Ectodermal cell (in vitro differentiated cells): ENCODE results near the gene SLC25A21.
"Not testable (repeated sequence)": the region's sequence is repeated elsewhere in the genome, so short reads cannot be mapped to it uniquely, and the experiment has no call there.

Experiments
- H3K27ac ChIP-seq: 2 replicates; pipeline ENCODE4 v1.7.0; 2013; ENCODE audit warnings: mild to moderate bottlenecking, low read depth, low read length; ENCODE audit not compliant: insufficient read depth, poor library complexity, severe bottlenecking
- H3K27me3 ChIP-seq: 2 replicates; pipeline ENCODE4 v1.7.0; 2013; ENCODE audit warnings: mild to moderate bottlenecking, low read length; ENCODE audit not compliant: insufficient read depth, control insufficient read depth, poor library complexity, severe bottlenecking
- H3K36me3 ChIP-seq: one replicate; pipeline ENCODE4 v1.7.0; 2013; ENCODE audit warnings: low read length; ENCODE audit not compliant: control insufficient read depth, insufficient read depth
- H3K4me1 ChIP-seq: one replicate; pipeline ENCODE4 v1.7.0; 2013; ENCODE audit warnings: low read length; ENCODE audit not compliant: control insufficient read depth, insufficient read depth
- H3K4me3 ChIP-seq: 2 replicates; pipeline ENCODE4 v1.7.0; 2013; ENCODE audit warnings: low read depth, low read length, control low read depth; ENCODE audit not compliant: insufficient read depth
- H3K9me3 ChIP-seq: 2 replicates; pipeline ENCODE4 v1.7.0; 2013; ENCODE audit warnings: mild to moderate bottlenecking, low read length, moderate library complexity; ENCODE audit not compliant: control insufficient read depth
- WGBS, 2 experiments: methylation state at CpG; one replicate each; pipeline ENCODE4 v1.1.7; 2013; ENCODE audit warnings: missing lambda C conversion rate in 2 of 2; 5-methylcytosine and 5-hydroxymethylcytosine counted together

Gene SLC25A21

GRCh38 chr14:36820901-36821300, 351.5 kb downstream of the SLC25A21 start:
- H3K4me1 ChIP-seq: peaks cover 2% of the 10 kb centered on the region
- H3K9me3 ChIP-seq: no peaks in the 10 kb centered on the region
- H3K27ac ChIP-seq: no peak overlapping the region
- H3K27me3 ChIP-seq: no peaks in the 10 kb centered on the region
- H3K36me3 ChIP-seq: no peaks in the 10 kb centered on the region
- WGBS, 2 experiments: 93% methylated on average over 1 of the region's 1 CpG
- H3K4me3 ChIP-seq: no peak overlapping the region

DNA sequence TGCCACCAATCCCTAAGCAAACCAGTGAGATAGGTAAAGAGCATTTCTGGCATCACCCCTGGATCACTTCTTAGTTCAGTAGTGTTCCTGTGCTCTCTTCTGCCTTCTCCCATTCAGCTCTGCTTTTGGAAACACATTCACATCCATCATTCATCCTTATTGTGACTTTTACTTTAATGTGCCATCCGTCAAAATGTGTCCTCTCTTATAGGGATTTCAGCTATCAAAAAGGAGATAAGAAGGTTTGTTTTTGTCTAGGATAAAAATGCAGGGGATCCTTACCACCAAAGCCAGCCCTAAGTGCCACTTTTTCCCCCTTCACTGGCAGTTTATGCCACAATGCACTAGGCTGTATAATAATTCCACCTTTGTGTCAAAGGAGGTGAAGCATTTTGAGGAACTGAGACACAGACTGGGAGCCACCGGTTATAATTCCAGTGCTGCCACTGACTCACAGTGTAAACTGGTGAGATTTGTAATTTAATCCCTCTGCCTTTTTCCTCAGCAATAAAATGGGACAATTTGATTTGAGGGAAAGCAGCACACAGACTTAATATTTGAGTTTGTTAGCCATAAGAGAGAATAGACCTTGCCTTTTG, 352.2 kb downstream of the SLC25A21 start:
- Histone ChIP-seq H3K4me1 (no peaks in the 10 kb centered on the region), H3K9me3 (no peaks in the 10 kb centered on the region), H3K27ac (no peak overlapping the region), H3K4me3 (no peak overlapping the region), H3K36me3 (no peaks in the 10 kb centered on the region), H3K27me3 (no peaks in the 10 kb centered on the region)
- WGBS, 2 experiments: 85 to 96% methylated on average over 2 of the region's 2 CpGs

GRCh38 chr14:36818794-36819384, 353.5 kb downstream of the SLC25A21 start:
- no peaks in the 10 kb centered on the region for H3K4me1 ChIP-seq
- H3K4me3 ChIP-seq: no peak overlapping the region
- WGBS, 2 experiments: 78 to 79% methylated on average over 2 of the region's 2 CpGs
- no peaks in the 10 kb centered on the region for H3K27me3 ChIP-seq
- no peaks in the 10 kb centered on the region for H3K36me3 ChIP-seq
- H3K9me3 ChIP-seq: no peaks in the 10 kb centered on the region
- H3K27ac ChIP-seq: no peak overlapping the region

DNA sequence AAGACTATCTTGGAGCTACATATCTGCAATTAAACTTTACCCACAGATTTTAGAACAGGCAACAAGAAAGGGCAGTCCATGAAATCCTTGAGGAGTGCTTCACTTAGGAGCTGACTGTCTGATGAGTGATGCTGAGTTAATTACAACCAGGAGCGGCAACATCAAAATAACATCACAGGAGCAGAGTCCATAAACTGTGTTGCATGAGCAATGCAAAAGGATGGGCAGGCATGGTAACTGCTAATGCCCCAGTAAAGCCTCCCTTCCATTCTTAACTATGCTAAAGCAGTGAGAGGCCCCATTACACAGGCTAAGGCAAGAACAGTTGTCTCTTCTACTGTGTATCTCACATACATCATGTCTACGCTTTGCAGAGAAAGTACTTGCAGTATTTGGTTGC, 354.2 kb downstream of the SLC25A21 start:
- no peak overlapping the region for H3K27ac ChIP-seq

GRCh38 chr14:36817071-36817930, 355.1 kb downstream of the SLC25A21 start:
- Histone ChIP-seq H3K9me3 (no peaks in the 10 kb centered on the region), H3K27ac (no peak overlapping the region), H3K4me3 (no peak overlapping the region), H3K36me3 (no peaks in the 10 kb centered on the region), H3K4me1 (no peaks in the 10 kb centered on the region), H3K27me3 (no peaks in the 10 kb centered on the region)
- WGBS, 2 experiments: 94% methylated on average over 9 of the region's 9 CpGs

More for the DNA sequence above, 354.2 kb downstream of the SLC25A21 start:
- H3K4me3 ChIP-seq: no peak overlapping the region
- H3K27me3 ChIP-seq: no peaks in the 10 kb centered on the region
- no peaks in the 10 kb centered on the region for H3K4me1 ChIP-seq
- H3K9me3 ChIP-seq: no peaks in the 10 kb centered on the region
- WGBS, 2 experiments: 80% methylated on average over 2 of the region's 2 CpGs
- H3K36me3 ChIP-seq: no peaks in the 10 kb centered on the region

GRCh38 chr14:36816481-36816880, 355.9 kb downstream of the SLC25A21 start:
- WGBS, 2 experiments: 87 to 92% methylated on average over 4 of the region's 5 CpGs
- H3K4me1 ChIP-seq: no peaks in the 10 kb centered on the region
- no peaks in the 10 kb centered on the region for H3K27me3 ChIP-seq
- H3K4me3 ChIP-seq: no peak overlapping the region
- no peaks in the 10 kb centered on the region for H3K9me3 ChIP-seq
- H3K36me3 ChIP-seq: no peaks in the 10 kb centered on the region
- H3K27ac ChIP-seq: no peak overlapping the region

- 94 to 98% methylated on average over 5 of the region's 5 CpGs for WGBS, 2 experiments
- H3K36me3 ChIP-seq, H3K9me3 ChIP-seq, H3K4me3 ChIP-seq, H3K27me3 ChIP-seq, H3K27ac ChIP-seq, H3K4me1 ChIP-seq: not testable (repeated sequence)
Measured at GRCh38 chr14:36814783-36815182, 357.6 kb downstream of the SLC25A21 start.

DNA sequence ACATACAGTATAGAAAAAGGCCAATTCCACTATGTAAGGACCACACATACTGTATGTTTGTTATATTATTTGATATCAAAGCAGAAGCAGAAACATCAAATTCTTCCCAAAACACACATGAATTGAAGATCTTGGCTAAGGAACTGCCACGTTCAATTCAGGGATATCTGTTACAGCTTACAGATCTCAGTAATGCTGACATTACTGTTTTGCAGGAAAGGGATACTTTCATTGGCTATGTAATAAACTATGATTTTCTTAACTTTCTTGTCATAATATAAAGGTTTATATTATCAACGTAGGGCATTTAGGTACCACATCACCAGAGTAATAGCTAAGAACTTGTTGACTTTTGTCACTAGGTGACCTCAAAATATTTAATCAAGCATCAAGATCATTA, 362.2 kb downstream of the SLC25A21 start:
- Histone ChIP-seq H3K27ac (no peak overlapping the region), H3K27me3 (no peaks in the 10 kb centered on the region), H3K36me3 (no peaks in the 10 kb centered on the region), H3K4me3 (no peak overlapping the region), H3K9me3 (no peaks in the 10 kb centered on the region), H3K4me1 (peaks cover 21% of the 10 kb centered on the region)
- 100% methylated on average over 1 of the region's 2 CpGs for WGBS, 2 experiments

DNA sequence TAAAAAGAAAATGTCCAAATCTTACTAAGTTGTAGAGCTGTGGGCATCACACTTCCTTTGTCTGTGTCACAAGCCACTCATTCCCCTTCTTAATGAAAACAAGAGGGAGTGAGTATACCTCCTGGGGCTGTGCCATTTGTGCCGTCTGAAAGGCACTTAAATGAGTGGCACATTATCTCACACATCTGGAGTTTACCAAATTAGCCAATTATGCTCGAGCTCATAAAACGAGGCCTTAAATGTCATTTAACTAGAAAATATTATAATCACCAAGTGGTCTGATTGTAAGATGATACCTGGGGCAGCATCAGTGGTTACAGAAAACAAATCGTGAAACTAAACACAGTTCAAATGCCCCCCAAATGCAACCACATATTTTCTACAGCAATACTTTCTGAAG, 364.7 kb downstream of the SLC25A21 start:
- Histone ChIP-seq H3K27me3 (no peaks in the 10 kb centered on the region), H3K36me3 (no peaks in the 10 kb centered on the region), H3K27ac (no peak overlapping the region), H3K9me3 (no peaks in the 10 kb centered on the region), H3K4me3 (no peak overlapping the region), H3K4me1 (peaks cover 24% of the 10 kb centered on the region)
- WGBS, 2 experiments: 67 to 74% methylated on average over 2 to 4 of the region's 4 CpGs

GRCh38 chr14:36805131-36805559, 367.3 kb downstream of the SLC25A21 start:
- Histone ChIP-seq H3K4me3 (no peak overlapping the region), H3K36me3 (no peaks in the 10 kb centered on the region), H3K27ac (no peak overlapping the region), H3K4me1 (peaks cover 24% of the 10 kb centered on the region), H3K27me3 (no peaks in the 10 kb centered on the region), H3K9me3 (no peaks in the 10 kb centered on the region)
- 16 to 19% methylated on average over 6 of the region's 6 CpGs for WGBS, 2 experiments
